ENCODE measurements around the gene ATP6V0E1. TPM values are rescaled to one million over a fixed set of nuclear protein-coding genes. Genes with fewer than 3 reads are reported as not detected.
A peak's percentile ranks its signal among the peaks of the same experiment; 100 is the strongest.

Gene ATP6V0E1
- total RNA-seq, 2 experiments from 2014 or later, result 102 to 109 TPM

GRCh38 chr5:172981931-172982330, 1.6 kb upstream of the ATP6V0E1 start:
- ChIA-PET POLR2A (interaction anchor here (0.6 to 0.7 kb wide), 2 partner anchors 30 to 806 kb away, joined by 7 to 10 read pairs; no protein-coding TSS in a partner anchor), CTCF (interaction anchor here (0.6 to 1.5 kb wide), 5 partner anchors 153 to 391 kb away, joined by 3 to 5 read pairs (median 4); no protein-coding TSS in a partner anchor)
- H3K27me3 Mint-ChIP-seq, result no peaks in the 10 kb centered on the region

GRCh38 chr5:172984244-172984953, 828 bp downstream of the ATP6V0E1 start:
- CTCF ChIA-PET, result interaction anchor here (0.6 to 2.4 kb wide), 28 partner anchors 10 to 348 kb away, joined by 3 to 16 read pairs (median 4); partner anchors contain the start of gene BNIP1
- Mint-ChIP-seq H3K4me1 (peaks cover 37% of the 10 kb centered on the region), H3K9me3 (ENCODE audit: low read depth) (no peaks in the 10 kb centered on the region), H3K36me3 (ENCODE audit: low read depth) (peaks cover 39% of the 10 kb centered on the region), H3K27me3 (no peaks in the 10 kb centered on the region), H3K27ac (peak overlapping the region; percentile 99), H3K4me3 (peak overlapping the region; percentile 96)
- POLR2A ChIA-PET, result interaction anchor here (0.6 to 1.9 kb wide), 8 partner anchors 26 to 219 kb away, joined by 3 to 12 read pairs (median 6); partner anchors contain the start of genes BNIP1 and RPL26L1
- ATAC-seq (peak; percentile 79), DNase-seq (peak; percentile 90)
- intact Hi-C loops (cut with DNase I, micrococcal nuclease), result loop anchor here (1.0 to 2.0 kb wide), 10 partner anchors 25 to 632 kb away; partner anchors contain the start of genes BNIP1 (in 2 of the 2), CREBRF (in 2 of the 2), BOD1 (in 1 of the 2) and RPL26L1 (in 1 of the 2)

More at GRCh38 chr5:172981931-172982330, 1.6 kb upstream of the ATP6V0E1 start:
- ATAC-seq (no peak), DNase-seq (no peak)
- Mint-ChIP-seq H3K9me3 (ENCODE audit: low read depth) (no peaks in the 10 kb centered on the region), H3K36me3 (ENCODE audit: low read depth) (peaks cover 19% of the 10 kb centered on the region), H3K4me1 (peaks cover 23% of the 10 kb centered on the region), H3K27ac (no peak overlapping the region), H3K4me3 (no peak overlapping the region)
- intact Hi-C loops (cut with DNase I, micrococcal nuclease), result no loop called here

GRCh38 chr5:172985596-172985995, 2.0 kb downstream of the ATP6V0E1 start:
- no peak for DNase-seq
- ChIA-PET POLR2A (interaction anchor here (0.6 to 1.2 kb wide), 2 partner anchors 10 to 156 kb away, joined by 4 read pairs; no protein-coding TSS in a partner anchor), CTCF (interaction anchor here (1.8 to 2.4 kb wide), 2 partner anchors 10 to 72 kb away, joined by 5 to 16 read pairs; no protein-coding TSS in a partner anchor)
- intact Hi-C loops (cut with DNase I, micrococcal nuclease), result loop anchor here (2.0 kb wide), 3 partner anchors 79 to 347 kb away; no protein-coding TSS in a partner anchor
- peak overlapping the region; percentile 96 for H3K4me3 Mint-ChIP-seq
- peaks cover 38% of the 10 kb centered on the region for H3K4me1 Mint-ChIP-seq
- no peaks in the 10 kb centered on the region for H3K9me3 Mint-ChIP-seq (ENCODE audit: low read depth)
- peaks cover 42% of the 10 kb centered on the region for H3K36me3 Mint-ChIP-seq (ENCODE audit: low read depth)
- no peaks in the 10 kb centered on the region for H3K27me3 Mint-ChIP-seq
- peak overlapping the region; percentile 77 for H3K27ac Mint-ChIP-seq
- no peak for ATAC-seq

GRCh38 chr5:172988276-172988675, 4.7 kb downstream of the ATP6V0E1 start:
- ChIA-PET POLR2A (no interaction called here), CTCF (interaction anchor here (1.5 kb wide), 1 partner anchor 72 kb away, joined by 3 read pairs; no protein-coding TSS in a partner anchor)
- DNase-seq, result no peak
- Mint-ChIP-seq H3K27me3 (no peaks in the 10 kb centered on the region), H3K4me1 (peaks cover 47% of the 10 kb centered on the region), H3K27ac (no peak overlapping the region), H3K4me3 (no peak overlapping the region), H3K9me3 (ENCODE audit: low read depth) (no peaks in the 10 kb centered on the region), H3K36me3 (ENCODE audit: low read depth) (peaks cover 49% of the 10 kb centered on the region)
- no peak for ATAC-seq
- intact Hi-C loops (cut with DNase I, micrococcal nuclease), result no loop called here

GRCh38 chr5:172990776-172991175, 7.2 kb downstream of the ATP6V0E1 start:
- intact Hi-C loops (cut with DNase I, micrococcal nuclease), result no loop called here
- no peaks in the 10 kb centered on the region for H3K27me3 Mint-ChIP-seq
- H3K36me3 Mint-ChIP-seq (ENCODE audit: low read depth), result peaks cover 49% of the 10 kb centered on the region
- POLR2A ChIA-PET, result no interaction called here
- H3K4me3 Mint-ChIP-seq, result no peak overlapping the region
- DNase-seq, result no peak
- ATAC-seq, result no peak
- peaks cover 46% of the 10 kb centered on the region for H3K4me1 Mint-ChIP-seq
- H3K9me3 Mint-ChIP-seq (ENCODE audit: low read depth), result no peaks in the 10 kb centered on the region
- H3K27ac Mint-ChIP-seq, result no peak overlapping the region
- CTCF ChIA-PET, result interaction anchor here (1.0 to 1.6 kb wide), 2 partner anchors 11 to 165 kb away, joined by 3 read pairs; no protein-coding TSS in a partner anchor

GRCh38 chr5:172994405-172994804, 10.8 kb downstream of the ATP6V0E1 start:
- peaks cover 45% of the 10 kb centered on the region for H3K4me1 Mint-ChIP-seq
- H3K27ac Mint-ChIP-seq, result no peak overlapping the region
- ATAC-seq, result no peak
- CTCF ChIA-PET, result interaction anchor here (0.9 to 2.1 kb wide), 8 partner anchors 8 to 208 kb away, joined by 4 to 6 read pairs (median 5); partner anchors contain the start of gene ATP6V0E1
- no peaks in the 10 kb centered on the region for H3K27me3 Mint-ChIP-seq
- peaks cover 37% of the 10 kb centered on the region for H3K36me3 Mint-ChIP-seq (ENCODE audit: low read depth)
- intact Hi-C loops (cut with DNase I, micrococcal nuclease), result no loop called here
- no peak for DNase-seq
- POLR2A ChIA-PET, result no interaction called here
- H3K4me3 Mint-ChIP-seq, result no peak overlapping the region
- no peaks in the 10 kb centered on the region for H3K9me3 Mint-ChIP-seq (ENCODE audit: low read depth)

GRCh38 chr5:172999372-172999973, 15.9 kb downstream of the ATP6V0E1 start:
- DNase-seq (no peak), ATAC-seq (peak; percentile 42)
- Mint-ChIP-seq H3K9me3 (ENCODE audit: low read depth) (no peaks in the 10 kb centered on the region), H3K27ac (no peak overlapping the region), H3K27me3 (no peaks in the 10 kb centered on the region), H3K4me1 (peaks cover 71% of the 10 kb centered on the region), H3K36me3 (ENCODE audit: low read depth) (peaks cover 31% of the 10 kb centered on the region), H3K4me3 (no peak overlapping the region)
- ChIA-PET POLR2A (no interaction called here), CTCF (interaction anchor here (0.6 to 0.8 kb wide), 3 partner anchors 22 to 288 kb away, joined by 3 to 6 read pairs (median 3); no protein-coding TSS in a partner anchor)
- intact Hi-C loops (cut with DNase I, micrococcal nuclease), result no loop called here

- H3K4me1 Mint-ChIP-seq, result peaks cover 76% of the 10 kb centered on the region
- no peaks in the 10 kb centered on the region for H3K9me3 Mint-ChIP-seq (ENCODE audit: low read depth)
- ChIA-PET POLR2A (no interaction called here), CTCF (interaction anchor here (0.6 kb wide), 1 partner anchor 289 kb away, joined by 3 read pairs; no protein-coding TSS in a partner anchor)
- peak overlapping the region; percentile 68 for H3K27ac Mint-ChIP-seq
- ATAC-seq (no peak), DNase-seq (no peak)
- H3K36me3 Mint-ChIP-seq (ENCODE audit: low read depth), result peaks cover 31% of the 10 kb centered on the region
- intact Hi-C loops (cut with DNase I, micrococcal nuclease), result no loop called here
- H3K27me3 Mint-ChIP-seq, result no peaks in the 10 kb centered on the region
- H3K4me3 Mint-ChIP-seq, result no peak overlapping the region
These were observed 16.4 kb downstream of the ATP6V0E1 start for GRCh38 chr5:172999974-173000373.

GRCh38 chr5:173001229-173001841, 17.8 kb downstream of the ATP6V0E1 start:
- intact Hi-C loops (cut with DNase I, micrococcal nuclease), result no loop called here
- H3K9me3 Mint-ChIP-seq (ENCODE audit: low read depth), result no peaks in the 10 kb centered on the region
- H3K36me3 Mint-ChIP-seq (ENCODE audit: low read depth), result peaks cover 24% of the 10 kb centered on the region
- H3K27ac Mint-ChIP-seq, result peak overlapping the region; percentile 43
- H3K4me1 Mint-ChIP-seq, result peaks cover 72% of the 10 kb centered on the region
- no peaks in the 10 kb centered on the region for H3K27me3 Mint-ChIP-seq
- ChIA-PET POLR2A (no interaction called here), CTCF (interaction anchor here (0.6 to 1.4 kb wide), 4 partner anchors 11 to 1545 kb away, joined by 3 to 5 read pairs (median 4); no protein-coding TSS in a partner anchor)
- ATAC-seq, result peak; percentile 61
- DNase-seq, result peak; percentile 45
- no peak overlapping the region for H3K4me3 Mint-ChIP-seq

- Mint-ChIP-seq H3K9me3 (ENCODE audit: low read depth) (no peaks in the 10 kb centered on the region), H3K4me1 (peaks cover 74% of the 10 kb centered on the region), H3K27ac (peak overlapping the region; percentile 39), H3K36me3 (ENCODE audit: low read depth) (peaks cover 17% of the 10 kb centered on the region), H3K4me3 (no peak overlapping the region), H3K27me3 (no peaks in the 10 kb centered on the region)
- ChIA-PET POLR2A (no interaction called here), CTCF (no interaction called here)
- DNase-seq (no peak), ATAC-seq (no peak)
- intact Hi-C loops (cut with DNase I, micrococcal nuclease), result no loop called here
These were observed 19.8 kb downstream of the ATP6V0E1 start for GRCh38 chr5:173003360-173003759.

GRCh38 chr5:173004013-173004412, 20.4 kb downstream of the ATP6V0E1 start:
- ChIA-PET CTCF (interaction anchor here (0.6 to 1.3 kb wide), 5 partner anchors 11 to 163 kb away, joined by 3 to 4 read pairs (median 3); no protein-coding TSS in a partner anchor), POLR2A (no interaction called here)
- Mint-ChIP-seq H3K36me3 (ENCODE audit: low read depth) (peaks cover 15% of the 10 kb centered on the region), H3K27me3 (no peaks in the 10 kb centered on the region), H3K9me3 (ENCODE audit: low read depth) (no peaks in the 10 kb centered on the region), H3K4me3 (no peak overlapping the region), H3K27ac (peak overlapping the region; percentile 39), H3K4me1 (peaks cover 69% of the 10 kb centered on the region)
- DNase-seq (no peak), ATAC-seq (no peak)
- intact Hi-C loops (cut with DNase I, micrococcal nuclease), result no loop called here

All from activated CD4-positive, alpha-beta T cell treated with anti-CD3 and anti-CD28 coated beads for 36 hours (primary cell).